GM04503 (cell line): ENCODE measurements around the gene RAPGEF5.

Source experiments
- DNase-seq: peaks from one replicate; pipeline ENCODE4 v3.0.0-alpha.2; 2012; ENCODE audit warnings: low read depth

RAPGEF5 gene

GRCh38 chr7:22187691-22188348 is 169.1 kb downstream of the RAPGEF5 start:
- DNase-seq: no peak

- no peak for DNase-seq
Observed at GRCh38 chr7:22185559-22185958, 171.4 kb downstream of the RAPGEF5 start.

- no peak for DNase-seq
Observed at GRCh38 chr7:22184549-22185199, 172.3 kb downstream of the RAPGEF5 start.

- no peak for DNase-seq
Observed at GRCh38 chr7:22183522-22184280, 173.3 kb downstream of the RAPGEF5 start.

- DNase-seq: no peak
Observed at GRCh38 chr7:22182149-22182548, 174.8 kb downstream of the RAPGEF5 start.

GRCh38 chr7:22181663-22182062 is 175.3 kb downstream of the RAPGEF5 start:
- DNase-seq: no peak

- no peak for DNase-seq
Observed at GRCh38 chr7:22179442-22179879, 177.5 kb downstream of the RAPGEF5 start.

GRCh38 chr7:22178735-22179134 is 178.2 kb downstream of the RAPGEF5 start:
- DNase-seq: no peak

GRCh38 chr7:22176791-22177412 is 180.1 kb downstream of the RAPGEF5 start:
- DNase-seq: no peak

- DNase-seq: no peak
Observed at GRCh38 chr7:22174574-22174953, 182.4 kb downstream of the RAPGEF5 start.

- DNase-seq: no peak
Observed at GRCh38 chr7:22173685-22174573, 183.0 kb downstream of the RAPGEF5 start.

GRCh38 chr7:22168129-22168634 is 188.8 kb downstream of the RAPGEF5 start:
- no peak for DNase-seq

- DNase-seq: no peak
Observed at GRCh38 chr7:22167482-22167881, 189.5 kb downstream of the RAPGEF5 start.

- DNase-seq: no peak
Observed at GRCh38 chr7:22166928-22167327, 190.0 kb downstream of the RAPGEF5 start.

- DNase-seq: no peak
Observed at GRCh38 chr7:22159341-22159740, 197.6 kb downstream of the RAPGEF5 start.

GRCh38 chr7:22157552-22157951 is 199.4 kb downstream of the RAPGEF5 start:
- DNase-seq: no peak

- DNase-seq: peak; percentile 25
Observed at GRCh38 chr7:22156205-22156604, 200.7 kb downstream of the RAPGEF5 start.

GRCh38 chr7:22154143-22154529 is 202.8 kb downstream of the RAPGEF5 start:
- DNase-seq: no peak

- no peak for DNase-seq
Observed at GRCh38 chr7:22153432-22154142, 203.4 kb downstream of the RAPGEF5 start.

- no peak for DNase-seq
Observed at GRCh38 chr7:22152690-22153089, 204.3 kb downstream of the RAPGEF5 start.

- DNase-seq: no peak
Observed at GRCh38 chr7:22151901-22152300, 205.1 kb downstream of the RAPGEF5 start.
